ENCODE results near the gene WDR62.

The WDR62 gene

GRCh38 chr19:36014012-36014924 lies 40.4 kb upstream of the WDR62 start, which contains the start of gene ALKBH6:
ALKBH6 (minus strand) TSS chr19:36014213; CDS start chr19:36013397, 816 bp downstream.
- no peak for TF ChIP-seq CTCF (IDR thresholded peaks at IDR 0.05)

GRCh38 chr19:36019061-36019670 lies 35.5 kb upstream of the WDR62 start:
- TF ChIP-seq CTCF (IDR thresholded peaks at IDR 0.05) = no peak

GRCh38 chr19:36023432-36023831 lies 31.3 kb upstream of the WDR62 start:
- no peak for TF ChIP-seq CTCF (IDR thresholded peaks at IDR 0.05)

- TF ChIP-seq CTCF (IDR thresholded peaks at IDR 0.05) = no peak
Observed at GRCh38 chr19:36025541-36025940, 29.2 kb upstream of the WDR62 start.

GRCh38 chr19:36026091-36026876 lies 28.4 kb upstream of the WDR62 start:
- no peak for TF ChIP-seq CTCF (IDR thresholded peaks at IDR 0.05)

GRCh38 chr19:36027696-36028095 lies 27.0 kb upstream of the WDR62 start:
- no peak for TF ChIP-seq CTCF (IDR thresholded peaks at IDR 0.05)

GRCh38 chr19:36028313-36029041 lies 26.2 kb upstream of the WDR62 start:
- TF ChIP-seq CTCF (IDR thresholded peaks at IDR 0.05) = no peak

Measured in LNCAP (cell line).